Measurements from ENCODE around the gene CEBPB.

GRCh38 chr20:50144362-50144761, 46.3 kb upstream of the CEBPB start:
- TF ChIP-seq CTCF (IDR thresholded peaks at IDR 0.05) = no peak
- no peak for TF ChIP-seq POLR2A (IDR thresholded peaks at IDR 0.05)
- TF ChIP-seq EP300 (IDR thresholded peaks at IDR 0.05) = peak in 1 of 2 donors; percentile 72

Data from tibial nerve (tissue), 4 donors.